ENCODE results near the gene ADGRB3.
A peak's percentile ranks its signal among the peaks of the same experiment; 100 is the strongest.
"Not testable (repeated sequence)": the region's sequence is repeated elsewhere in the genome, so short reads cannot be mapped to it uniquely, and the experiment has no call there.

The ADGRB3 gene

GRCh38 chr6:69064226-69064625, 429.1 kb downstream of the ADGRB3 start:
- DNase-seq: no peak

- DNase-seq: no peak
Observed at GRCh38 chr6:69069881-69070280, 434.8 kb downstream of the ADGRB3 start.

GRCh38 chr6:69072796-69073195, 437.7 kb downstream of the ADGRB3 start:
- DNase-seq: no peak

GRCh38 chr6:69084746-69085335, 449.8 kb downstream of the ADGRB3 start:
- DNase-seq: no peak

GRCh38 chr6:69086689-69087088, 451.6 kb downstream of the ADGRB3 start:
- no peak for DNase-seq

- no peak for DNase-seq
Observed at GRCh38 chr6:69089539-69089938, 454.5 kb downstream of the ADGRB3 start.

GRCh38 chr6:69090132-69090531, 455.1 kb downstream of the ADGRB3 start:
- DNase-seq: no peak

GRCh38 chr6:69096681-69097080, 461.6 kb downstream of the ADGRB3 start:
- DNase-seq: no peak

GRCh38 chr6:69097948-69098347, 462.9 kb downstream of the ADGRB3 start:
- peak; percentile 24 to 39 for DNase-seq

GRCh38 chr6:69098910-69099309, 463.8 kb downstream of the ADGRB3 start:
- DNase-seq: no peak

GRCh38 chr6:69100772-69101171, 465.7 kb downstream of the ADGRB3 start:
- DNase-seq: no peak

GRCh38 chr6:69102416-69102815, 467.3 kb downstream of the ADGRB3 start:
- DNase-seq: no peak

GRCh38 chr6:69105288-69105687, 470.2 kb downstream of the ADGRB3 start:
- DNase-seq: peak; percentile 17 to 46

- DNase-seq: no peak
Observed at GRCh38 chr6:69106511-69106910, 471.4 kb downstream of the ADGRB3 start.

- DNase-seq: no peak
Observed at GRCh38 chr6:69111301-69111700, 476.2 kb downstream of the ADGRB3 start.

GRCh38 chr6:69116658-69117057, 481.6 kb downstream of the ADGRB3 start:
- no peak for DNase-seq

GRCh38 chr6:69121461-69122406, 486.7 kb downstream of the ADGRB3 start:
- not testable (repeated sequence) for DNase-seq

- no peak for DNase-seq
Observed at GRCh38 chr6:69122407-69122773, 487.3 kb downstream of the ADGRB3 start.

GRCh38 chr6:69128411-69128810, 493.3 kb downstream of the ADGRB3 start:
- DNase-seq: no peak

GRCh38 chr6:69129046-69129445, 494.0 kb downstream of the ADGRB3 start:
- no peak for DNase-seq

- DNase-seq: peak in 1 of 2 experiments; percentile 29
Observed at GRCh38 chr6:69135927-69136326, 500.8 kb downstream of the ADGRB3 start.

GRCh38 chr6:69138148-69138547, 503.1 kb downstream of the ADGRB3 start:
- no peak for DNase-seq

GRCh38 chr6:69138893-69139494, 503.9 kb downstream of the ADGRB3 start:
- no peak for DNase-seq

- no peak for DNase-seq
Observed at GRCh38 chr6:69145062-69145461, 510.0 kb downstream of the ADGRB3 start.
